ENCODE data around the gene UIMC1. TPM values are rescaled to one million over a fixed set of nuclear protein-coding genes. Genes with fewer than 3 reads are reported as not detected.

The UIMC1 gene
- total RNA-seq, 4 donors from 2014 or later: 18.2 to 31.0 (median 29.2) TPM

DNA sequence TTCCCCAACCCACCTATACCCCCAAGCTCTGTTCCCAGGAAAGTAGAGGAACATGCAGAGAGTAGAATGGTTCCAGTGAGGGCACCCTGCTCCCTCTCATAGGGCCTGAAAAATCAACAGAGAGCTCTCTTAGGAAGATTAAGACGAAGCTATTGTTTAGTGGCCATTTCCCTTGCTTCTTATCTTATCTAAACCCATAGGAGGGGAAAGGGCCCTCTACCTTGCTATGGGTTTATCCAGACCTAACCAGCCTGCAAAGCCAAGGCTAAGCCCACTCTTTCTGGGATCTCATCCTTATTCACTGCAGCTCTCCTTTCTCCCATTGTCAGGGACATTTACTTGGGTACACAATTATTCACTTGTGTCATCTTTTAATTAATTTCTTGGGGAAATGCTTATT, 68.1 kb downstream of the UIMC1 start:
- H3K4me3 ChIP-seq (ENCODE audit: low read depth, poor library complexity, severe bottlenecking): no peak overlapping the region
- TF ChIP-seq, protein P1, sequence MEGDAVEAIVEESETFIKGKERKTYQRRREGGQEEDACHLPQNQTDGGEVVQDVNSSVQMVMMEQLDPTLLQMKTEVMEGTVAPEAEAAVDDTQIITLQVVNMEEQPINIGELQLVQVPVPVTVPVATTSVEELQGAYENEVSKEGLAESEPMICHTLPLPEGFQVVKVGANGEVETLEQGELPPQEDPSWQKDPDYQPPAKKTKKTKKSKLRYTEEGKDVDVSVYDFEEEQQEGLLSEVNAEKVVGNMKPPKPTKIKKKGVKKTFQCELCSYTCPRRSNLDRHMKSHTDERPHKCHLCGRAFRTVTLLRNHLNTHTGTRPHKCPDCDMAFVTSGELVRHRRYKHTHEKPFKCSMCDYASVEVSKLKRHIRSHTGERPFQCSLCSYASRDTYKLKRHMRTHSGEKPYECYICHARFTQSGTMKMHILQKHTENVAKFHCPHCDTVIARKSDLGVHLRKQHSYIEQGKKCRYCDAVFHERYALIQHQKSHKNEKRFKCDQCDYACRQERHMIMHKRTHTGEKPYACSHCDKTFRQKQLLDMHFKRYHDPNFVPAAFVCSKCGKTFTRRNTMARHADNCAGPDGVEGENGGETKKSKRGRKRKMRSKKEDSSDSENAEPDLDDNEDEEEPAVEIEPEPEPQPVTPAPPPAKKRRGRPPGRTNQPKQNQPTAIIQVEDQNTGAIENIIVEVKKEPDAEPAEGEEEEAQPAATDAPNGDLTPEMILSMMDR (IDR thresholded peaks at IDR 0.05): no peak
- no peak for TF ChIP-seq POLR2A (IDR thresholded peaks at IDR 0.05)
- intact Hi-C loops (cut with DNase I; ENCODE audit: low total_unique reads): no loop called here
- WGBS, 2 donors: 86 to 95% methylated on average over 1 of the region's 1 CpG
- DNase-seq (ENCODE audit: low spot score in 2 of 2): no peak

DNA sequence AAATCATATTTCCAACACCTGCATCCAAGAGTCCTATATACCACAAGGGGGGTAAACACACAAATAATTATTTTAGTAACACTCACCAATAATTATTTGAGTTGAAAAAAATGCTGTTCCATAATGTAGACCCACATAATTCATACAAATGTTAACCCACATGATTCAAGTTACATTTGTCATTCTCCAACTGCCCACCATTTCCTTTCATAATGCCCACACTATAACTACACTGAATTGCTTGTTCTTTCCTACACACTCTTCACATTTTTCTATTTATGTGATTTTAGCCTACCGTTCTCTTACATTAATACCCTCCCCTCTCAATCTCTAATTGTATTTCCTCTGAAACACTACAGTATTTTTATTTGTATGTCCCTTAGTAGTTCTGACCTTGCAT, 71.6 kb downstream of the UIMC1 start:
- no peak for DNase-seq (ENCODE audit: low spot score in 2 of 2)
- WGBS, 2 donors: 31 to 94% methylated on average over 1 of the region's 1 CpG
- H3K4me3 ChIP-seq (ENCODE audit: low read depth, poor library complexity, severe bottlenecking): no peak overlapping the region
- TF ChIP-seq POLR2A (IDR thresholded peaks at IDR 0.05): no peak
- TF ChIP-seq, protein P1 (IDR thresholded peaks at IDR 0.05): no peak
- intact Hi-C loops (cut with DNase I; ENCODE audit: low total_unique reads): no loop called here

DNA sequence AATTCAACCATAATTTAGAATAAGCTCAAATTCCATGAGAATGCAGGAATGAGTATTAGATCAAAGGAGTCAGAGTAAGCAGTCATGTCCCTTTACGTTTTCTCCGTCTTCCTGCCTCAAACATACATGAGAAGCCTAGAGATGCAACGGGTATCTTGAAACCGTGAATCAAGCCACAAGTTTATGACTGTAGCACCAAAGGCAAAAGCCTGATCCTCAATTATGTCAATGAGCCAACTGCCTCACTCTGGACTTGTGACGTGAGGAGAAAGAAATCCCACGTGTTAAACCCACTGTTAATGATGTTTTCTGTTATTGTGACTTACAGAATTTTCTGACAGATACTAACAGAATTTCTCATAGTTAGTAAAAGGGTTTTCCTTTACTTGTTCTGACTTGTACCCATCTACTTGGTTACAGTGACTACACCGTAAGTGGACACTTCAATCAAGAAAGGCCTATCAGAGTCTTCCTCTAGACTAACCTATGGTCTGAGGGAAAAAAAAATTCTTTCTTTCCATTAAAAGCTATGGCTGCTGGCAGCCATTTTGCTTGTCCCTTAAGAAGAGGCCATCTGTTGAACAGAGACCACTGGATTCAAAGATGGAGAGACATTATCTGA, 72.2 kb downstream of the UIMC1 start:
- no peak for DNase-seq (ENCODE audit: low spot score in 2 of 2)
- no peak overlapping the region for H3K4me3 ChIP-seq (ENCODE audit: low read depth, poor library complexity, severe bottlenecking)
- TF ChIP-seq, protein P1 (IDR thresholded peaks at IDR 0.05): no peak
- intact Hi-C loops (cut with DNase I; ENCODE audit: low total_unique reads): no loop called here
- WGBS, 2 donors: 90 to 92% methylated on average over 7 of the region's 7 CpGs

DNA sequence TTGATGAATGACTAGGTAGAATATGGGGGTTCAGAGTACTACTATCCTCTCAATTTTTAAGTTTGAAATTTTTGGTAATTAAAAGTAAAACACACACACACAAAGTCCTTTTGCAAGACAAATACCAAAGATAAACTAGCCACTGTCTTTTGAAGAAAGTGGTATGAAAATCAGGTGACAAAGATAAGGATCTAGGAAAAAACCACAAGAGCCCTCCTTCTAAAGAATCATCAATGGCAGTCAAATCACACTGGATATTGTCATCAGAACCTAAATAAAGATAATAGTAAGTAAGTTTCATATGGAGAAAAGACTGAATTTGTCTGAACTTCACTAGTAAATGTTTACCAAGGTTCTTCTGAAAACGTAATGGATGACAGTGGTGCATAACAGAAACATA, 76.9 kb downstream of the UIMC1 start:
- TF ChIP-seq, protein P1 (IDR thresholded peaks at IDR 0.05): no peak
- no peak for TF ChIP-seq POLR2A (IDR thresholded peaks at IDR 0.05)
- 91 to 95% methylated on average over 1 of the region's 1 CpG for WGBS, 2 donors
- intact Hi-C loops (cut with DNase I; ENCODE audit: low total_unique reads): no loop called here

DNA sequence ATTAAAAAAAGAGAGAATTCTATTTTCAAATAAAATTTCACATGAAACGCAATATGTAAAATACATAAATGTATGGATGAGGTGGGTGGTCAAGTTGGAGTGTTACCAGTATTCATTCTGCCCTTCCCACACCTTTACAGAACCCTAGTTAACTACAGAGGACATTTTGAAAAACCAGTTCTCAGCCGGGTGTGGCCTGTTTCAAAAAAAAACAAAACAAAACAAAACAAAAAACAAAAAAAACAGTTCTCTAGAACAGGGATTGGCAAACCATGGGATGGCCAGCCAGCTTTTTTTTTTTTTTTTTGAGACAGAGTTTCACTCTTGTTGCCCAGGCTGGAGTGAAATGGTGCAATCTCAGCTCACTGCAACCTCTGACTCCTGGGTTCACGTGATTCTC, 79.0 kb downstream of the UIMC1 start:
- H3K4me3 ChIP-seq (ENCODE audit: low read depth, poor library complexity, severe bottlenecking): no peak overlapping the region
- no peak for TF ChIP-seq POLR2A (IDR thresholded peaks at IDR 0.05)
- TF ChIP-seq, protein P1 (IDR thresholded peaks at IDR 0.05): no peak
- WGBS, 2 donors: 81 to 91% methylated on average over 3 of the region's 3 CpGs
- no peak for DNase-seq (ENCODE audit: low spot score in 2 of 2)
- intact Hi-C loops (cut with DNase I; ENCODE audit: low total_unique reads): no loop called here

More for the DNA sequence above, 76.9 kb downstream of the UIMC1 start:
- DNase-seq (ENCODE audit: low spot score in 2 of 2): no peak
- no peak overlapping the region for H3K4me3 ChIP-seq (ENCODE audit: low read depth, poor library complexity, severe bottlenecking)

DNA sequence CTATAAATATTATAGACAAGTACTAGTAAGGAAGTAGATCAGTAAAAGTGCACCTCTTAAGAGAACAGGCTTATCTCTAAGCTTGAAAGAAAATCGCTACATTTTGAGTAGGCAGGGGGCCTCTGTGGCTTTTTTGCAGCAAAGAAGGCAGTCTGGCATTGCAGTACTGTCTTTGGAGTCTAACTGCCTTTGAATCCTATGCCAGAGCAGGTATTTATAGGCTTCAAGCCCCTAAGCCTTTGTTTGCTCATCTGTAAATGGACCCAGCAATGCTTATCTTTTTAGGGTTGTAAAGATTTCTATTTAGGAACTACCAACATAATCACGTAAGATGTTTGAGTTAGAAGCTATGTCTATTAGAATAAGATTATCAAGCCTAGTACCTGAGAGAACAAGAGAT, 83.8 kb downstream of the UIMC1 start:
- TF ChIP-seq, protein P1 (IDR thresholded peaks at IDR 0.05): no peak
- no peak for TF ChIP-seq POLR2A (IDR thresholded peaks at IDR 0.05)
- intact Hi-C loops (cut with DNase I; ENCODE audit: low total_unique reads): no loop called here
- no peak for DNase-seq (ENCODE audit: low spot score in 2 of 2)
- no peak overlapping the region for H3K4me3 ChIP-seq (ENCODE audit: low read depth, poor library complexity, severe bottlenecking)
- 96 to 99% methylated on average over 2 of the region's 2 CpGs for WGBS, 2 donors

All from lower leg skin (tissue), 4 donors.